Measurements from ENCODE around the gene LCMT2.
"Not testable (repeated sequence)": the region's sequence is repeated elsewhere in the genome, so short reads cannot be mapped to it uniquely, and the experiment has no call there.

Gene LCMT2

DNA sequence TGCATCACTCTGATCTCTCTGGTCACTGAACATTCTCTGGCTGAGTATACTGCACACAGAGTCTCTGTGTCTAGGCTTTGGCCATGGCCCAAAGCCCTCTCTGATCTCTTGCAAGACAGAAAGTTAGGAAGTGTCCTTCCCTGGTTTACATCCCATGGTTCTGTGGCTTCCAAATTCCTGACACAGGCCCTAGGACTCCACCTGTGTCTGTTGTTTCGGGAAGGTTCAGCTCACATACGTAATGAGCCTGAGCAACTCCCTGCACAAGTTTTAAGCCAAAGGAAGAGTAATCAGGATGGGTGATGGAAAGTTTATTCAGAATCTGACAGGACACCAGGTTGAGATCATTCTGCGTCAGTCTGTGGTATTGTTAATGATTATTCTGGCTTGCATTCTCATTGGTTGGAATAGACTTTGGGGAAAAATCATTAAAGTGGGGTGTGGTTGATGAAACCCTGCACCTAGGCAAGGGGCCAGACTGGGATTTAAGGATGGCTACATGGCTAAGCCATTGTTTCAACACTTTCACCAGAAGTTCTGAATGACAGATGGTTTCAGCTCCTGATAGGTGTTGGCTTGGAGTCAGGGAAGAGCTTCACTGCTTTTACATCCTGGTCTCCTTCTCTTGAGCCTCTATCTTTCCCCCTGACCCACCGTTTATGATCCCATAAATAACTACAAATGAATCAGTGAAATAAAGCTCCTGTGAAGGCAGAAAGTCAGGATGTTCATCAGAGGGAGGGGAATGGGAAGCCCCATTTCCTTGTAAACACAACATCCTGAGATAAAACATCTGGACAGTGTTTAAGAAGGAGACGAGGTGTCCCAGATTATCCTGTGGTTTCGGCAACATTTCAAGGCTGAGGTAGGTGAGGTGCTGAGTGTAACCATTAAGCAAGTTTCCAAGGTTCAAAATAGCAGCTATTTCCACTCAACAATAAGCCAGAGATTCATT lies 14.1 kb downstream of the LCMT2 start:
- FAIRE-seq (no peak), DNase-seq (ENCODE audit: low spot score) (no peak)

- DNase-seq (ENCODE audit: low spot score), result no peak
- FAIRE-seq, result no peak
These were observed 16.2 kb downstream of the LCMT2 start for GRCh38 chr15:43314171-43314570.

DNA sequence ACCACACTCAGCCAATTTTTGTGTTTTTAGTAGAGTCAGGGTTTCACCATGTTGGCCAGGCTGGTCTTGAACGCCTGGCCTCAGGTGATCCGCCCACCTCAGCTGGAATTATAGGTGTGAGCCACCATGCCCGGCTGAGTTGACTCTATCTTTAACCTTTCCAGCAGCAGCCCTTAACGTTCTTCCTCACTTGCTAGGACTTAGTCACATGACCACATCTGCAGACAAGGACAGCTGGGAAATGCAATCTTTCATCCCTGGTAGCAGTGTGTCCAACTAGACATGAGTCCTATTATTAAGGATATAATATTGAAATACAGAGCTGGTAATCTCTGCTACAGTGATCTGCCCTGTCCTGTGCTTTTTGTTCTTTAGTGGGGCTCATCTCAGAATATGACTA lies 18.0 kb downstream of the LCMT2 start:
- FAIRE-seq (no peak), DNase-seq (ENCODE audit: low spot score) (no peak)

DNA sequence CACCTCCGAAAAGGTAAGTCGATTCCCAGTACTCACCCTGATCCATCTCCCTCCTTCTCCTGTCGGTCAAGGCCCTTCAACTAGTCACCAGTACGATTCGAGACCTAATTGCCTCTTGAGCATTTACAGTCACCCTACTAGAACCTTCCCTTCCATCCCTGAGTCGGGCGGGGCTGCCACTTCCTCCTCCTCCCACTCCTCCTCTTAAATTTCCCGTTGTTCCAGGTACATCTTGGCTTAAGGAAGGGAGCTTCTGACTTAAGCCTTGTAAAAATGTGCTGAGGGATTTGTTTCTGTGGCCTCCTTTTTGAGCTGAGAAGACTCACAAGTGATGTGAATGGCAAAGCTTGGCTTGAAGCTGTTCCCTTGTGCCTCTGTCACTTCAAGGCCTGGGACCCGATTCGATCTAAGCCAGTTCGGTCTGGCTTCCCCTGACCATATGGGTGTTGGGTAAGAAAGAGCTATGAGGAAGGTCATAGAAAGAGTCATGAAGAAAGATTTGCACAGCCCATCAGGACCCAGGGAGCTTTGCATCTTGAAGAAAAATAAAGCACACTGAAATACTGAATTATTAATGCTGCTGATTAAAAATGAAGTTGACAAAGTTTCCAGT lies 28.1 kb downstream of the LCMT2 start, which contains the start of gene TGM7:
TSS of gene TGM7 (minus strand) at position 51 of the 613 bp plus-strand sequence.
- FAIRE-seq (no peak), DNase-seq (ENCODE audit: low spot score) (no peak)

- no peak for DNase-seq (ENCODE audit: low spot score)
- no peak for FAIRE-seq
These were observed 30.5 kb downstream of the LCMT2 start for GRCh38 chr15:43299884-43300283.

DNA sequence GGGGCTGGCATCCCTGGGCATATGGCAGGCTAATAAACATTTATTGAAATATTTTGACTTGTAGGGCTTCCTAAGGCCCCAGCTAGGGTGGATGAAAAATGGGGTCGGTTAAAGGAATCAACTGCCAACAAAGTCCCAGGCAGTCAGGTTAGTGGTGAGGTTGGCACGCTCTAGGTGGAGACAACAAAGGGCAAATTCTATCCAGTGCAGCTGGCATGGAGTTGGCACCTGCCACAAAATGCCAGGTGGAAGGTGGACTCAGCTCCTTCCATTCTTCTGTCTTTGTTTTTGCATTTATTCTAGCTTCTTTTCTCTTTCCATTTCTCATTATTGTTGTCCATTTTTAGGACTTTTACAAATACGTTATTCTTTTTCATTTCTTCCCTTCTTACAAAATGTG lies 31.0 kb downstream of the LCMT2 start:
- DNase-seq (ENCODE audit: low spot score), result no peak
- FAIRE-seq, result no peak

DNA sequence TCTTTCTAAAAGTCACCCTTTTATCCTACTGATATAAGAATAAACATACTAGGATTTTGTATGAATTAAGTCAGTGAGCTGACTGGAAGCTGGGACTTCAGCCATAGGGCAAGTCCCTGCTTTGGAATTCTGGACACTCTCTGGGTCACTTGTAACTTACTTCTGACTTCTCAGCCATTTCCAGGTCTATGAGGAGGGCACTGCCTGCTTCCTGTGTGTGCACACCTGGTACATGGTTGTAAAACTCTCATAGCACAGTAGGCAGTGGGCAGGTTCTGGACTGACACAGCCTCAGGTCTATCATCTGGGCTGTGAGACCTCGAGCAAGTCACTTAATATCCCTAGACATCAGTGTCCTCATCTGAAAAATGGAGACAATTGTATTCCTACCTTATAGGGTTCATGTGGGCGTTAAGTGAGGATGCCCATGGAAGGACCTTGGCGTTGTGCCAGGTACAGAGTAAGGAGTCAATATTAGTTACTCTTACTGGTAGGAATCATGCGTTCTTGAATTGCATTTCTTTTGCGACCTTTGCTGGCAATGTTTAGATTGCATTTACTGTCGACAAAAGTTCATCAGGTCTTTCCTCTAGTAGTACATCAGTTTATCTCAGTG lies 36.2 kb downstream of the LCMT2 start:
- no peak for FAIRE-seq
- DNase-seq (ENCODE audit: low spot score), result no peak

GRCh38 chr15:43293432-43293831 lies 36.9 kb downstream of the LCMT2 start:
- DNase-seq (ENCODE audit: low spot score) (no peak), FAIRE-seq (no peak)

- no peak for FAIRE-seq
- no peak for DNase-seq (ENCODE audit: low spot score)
These were observed 37.8 kb downstream of the LCMT2 start for GRCh38 chr15:43292375-43293078.

- not testable (repeated sequence) for FAIRE-seq; DNase-seq (ENCODE audit: low spot score)
These were observed 40.7 kb downstream of the LCMT2 start for GRCh38 chr15:43289656-43290055.

- DNase-seq (ENCODE audit: low spot score), result no peak
- no peak for FAIRE-seq
These were observed 43.1 kb downstream of the LCMT2 start for GRCh38 chr15:43287254-43287653.

DNA sequence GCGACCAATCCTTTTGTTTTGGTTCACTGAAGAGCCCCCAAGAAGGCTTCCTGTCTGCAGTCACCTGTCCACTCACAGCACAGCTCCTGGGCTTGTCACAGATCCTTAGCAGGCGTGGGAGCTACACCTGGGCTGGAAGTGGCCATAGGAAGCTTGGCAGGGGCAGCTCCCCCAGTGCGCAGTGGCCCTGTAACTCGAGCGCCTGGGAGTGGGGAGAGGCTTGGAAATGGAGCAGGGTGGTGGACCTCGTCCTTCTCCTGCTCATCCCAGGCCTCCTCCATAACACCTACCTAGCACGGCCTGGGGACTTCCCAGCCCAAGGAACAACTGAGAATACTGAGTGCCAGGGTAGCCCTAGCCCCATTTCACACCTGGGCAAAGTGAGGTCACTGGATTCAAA lies 44.3 kb downstream of the LCMT2 start:
- DNase-seq (ENCODE audit: low spot score), result no peak
- FAIRE-seq, result no peak

DNA sequence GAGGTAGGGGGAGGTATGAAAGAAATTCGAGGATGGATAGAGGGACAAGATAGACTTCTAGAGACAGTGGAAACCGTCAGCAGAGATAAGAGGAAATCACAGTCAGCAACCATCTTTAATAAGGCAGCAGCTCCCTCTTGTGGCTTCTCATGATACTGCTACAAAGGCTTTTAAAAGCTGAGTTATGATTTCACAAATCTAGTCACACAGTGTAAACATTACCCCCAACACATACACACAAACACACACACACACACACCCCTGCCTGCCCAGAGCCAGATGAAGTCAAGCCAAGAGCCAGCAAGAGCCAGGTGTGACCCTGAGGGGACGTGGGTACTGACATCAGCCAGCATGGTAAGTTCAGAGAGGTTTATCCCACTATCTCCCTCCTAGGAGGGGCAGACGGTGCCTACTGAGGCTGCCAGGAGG lies 44.8 kb downstream of the LCMT2 start:
- DNase-seq (ENCODE audit: low spot score) (peak; percentile 66), FAIRE-seq (no peak)

GRCh38 chr15:43283526-43283925 lies 46.8 kb downstream of the LCMT2 start:
- no peak for FAIRE-seq
- DNase-seq (ENCODE audit: low spot score), result no peak

GRCh38 chr15:43281926-43282602 lies 48.3 kb downstream of the LCMT2 start:
- FAIRE-seq (no peak), DNase-seq (ENCODE audit: low spot score) (no peak)

DNA sequence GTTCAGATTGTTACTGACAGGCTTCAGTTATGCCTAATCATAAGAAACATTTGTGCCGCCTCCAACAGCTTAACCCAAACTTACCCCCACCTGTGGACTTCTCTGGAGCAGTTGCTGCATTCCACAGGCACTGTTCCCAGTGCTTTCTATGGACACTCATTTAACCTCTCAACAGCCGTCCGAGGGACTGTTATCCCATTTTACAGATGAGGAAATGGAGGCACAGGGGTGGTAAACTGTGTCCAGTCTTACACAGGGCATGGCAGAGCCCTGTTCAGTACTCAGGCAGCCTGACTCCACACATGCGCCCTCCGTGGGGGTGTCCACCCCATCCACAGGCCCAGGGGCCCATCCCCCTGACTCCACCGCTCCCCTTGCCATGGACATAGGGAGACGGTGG lies 49.4 kb downstream of the LCMT2 start:
- FAIRE-seq (no peak), DNase-seq (ENCODE audit: low spot score) (no peak)

- FAIRE-seq (no peak), DNase-seq (ENCODE audit: low spot score) (no peak)
These were observed 50.9 kb downstream of the LCMT2 start for GRCh38 chr15:43279496-43279895.

DNA sequence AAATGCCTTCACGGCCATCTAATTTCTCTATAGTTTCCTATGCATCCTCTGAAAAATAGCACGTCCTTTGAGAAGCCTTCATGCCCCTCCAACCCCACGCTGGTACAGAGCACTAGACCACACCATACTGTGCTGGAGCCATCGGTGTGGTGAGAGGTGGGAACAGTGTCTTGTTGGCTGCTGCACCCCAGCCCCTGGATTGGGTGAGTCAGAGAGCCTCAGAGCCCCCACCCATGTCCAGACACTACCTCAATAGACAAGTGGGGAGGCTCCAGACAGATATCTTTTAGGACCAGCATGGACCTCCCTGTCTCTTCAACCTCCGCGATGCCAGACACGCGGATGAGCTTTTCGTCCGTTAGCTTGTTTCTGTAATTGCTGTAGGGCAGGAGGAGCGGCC lies 51.5 kb downstream of the LCMT2 start:
- FAIRE-seq, result no peak
- no peak for DNase-seq (ENCODE audit: low spot score)

DNA sequence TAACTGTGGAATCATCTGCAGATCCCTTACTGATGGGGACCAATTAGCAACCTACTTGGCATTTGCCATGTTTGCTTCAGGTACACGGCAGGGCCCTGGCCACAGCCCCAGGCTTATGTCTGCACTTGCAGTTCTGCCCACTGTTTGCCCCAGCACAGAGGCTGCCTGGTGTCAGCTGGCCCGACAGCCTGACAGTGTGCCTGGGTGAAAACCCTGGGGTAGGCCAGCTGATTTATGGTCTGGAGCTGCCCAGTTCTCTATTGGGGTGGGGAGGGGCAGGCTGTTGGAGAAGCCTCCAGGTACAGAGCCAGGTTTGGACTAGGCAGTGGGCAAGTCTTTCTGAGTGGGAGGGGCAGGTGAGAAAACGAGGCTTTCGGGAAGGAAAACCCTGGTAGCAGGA lies 52.5 kb downstream of the LCMT2 start:
- no peak for FAIRE-seq
- no peak for DNase-seq (ENCODE audit: low spot score)

DNA sequence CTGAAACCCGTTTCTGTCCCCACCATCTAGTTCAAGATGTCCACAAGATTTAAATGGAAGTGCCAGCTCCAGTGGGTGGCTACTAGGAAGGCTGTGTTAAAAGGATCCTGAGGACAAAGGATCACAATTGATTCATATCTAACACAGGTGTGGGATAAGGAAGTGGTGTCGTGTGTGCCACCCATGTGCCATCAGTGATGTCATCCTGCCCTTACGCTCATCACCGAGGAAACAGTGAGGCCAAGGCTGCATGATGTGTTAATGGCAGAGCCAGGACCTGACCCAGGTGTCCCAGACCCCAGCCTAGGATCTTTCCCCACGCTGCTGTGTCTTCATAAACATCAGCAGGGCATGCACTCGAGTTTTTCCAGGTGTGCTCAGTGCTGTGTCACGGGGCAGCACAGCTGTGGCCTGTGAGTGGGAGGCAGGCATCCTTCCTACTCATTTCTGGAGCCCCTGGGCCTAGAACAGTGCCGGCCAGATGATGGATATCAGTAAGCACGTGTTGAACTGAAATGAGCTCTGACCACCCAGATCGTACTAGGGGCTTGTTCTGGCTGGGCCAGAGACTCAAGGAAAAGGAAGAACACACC lies 53.0 kb downstream of the LCMT2 start:
- DNase-seq (ENCODE audit: low spot score) (no peak), FAIRE-seq (no peak)
